ENCODE results near the gene APEH. TPM values are rescaled to one million over a fixed set of nuclear protein-coding genes. Genes with fewer than 3 reads are reported as not detected.

The APEH gene
- total RNA-seq, 4 donors from 2014 or later: 53.9 to 151 (median 116) TPM

- TF ChIP-seq EP300 (IDR thresholded peaks at IDR 0.05; ENCODE audit: low read depth): no peak
- TF ChIP-seq POLR2A (IDR thresholded peaks at IDR 0.05): no peak
- Histone ChIP-seq H3K4me1 (peaks cover 0 to 4% (median 4%) of the 10 kb centered on the region in 4 donors), H3K4me3 (no peak overlapping the region), H3K27ac (no peak overlapping the region), H3K27me3 (peaks cover 16% of the 10 kb centered on the region), H3K36me3 (no peaks in the 10 kb centered on the region), H3K9me3 (no peaks in the 10 kb centered on the region)
- DNase-seq: no peak
- WGBS, 2 donors (ENCODE audit: low coverage in 1 of 2): 29% methylated on average over 5 of the region's 5 CpGs; no CpG with 5 or more reads in 1 of the 2 donors
- intact Hi-C loops (cut with DNase I; ENCODE audit: low total_unique reads): no loop called here
- in situ Hi-C loops (cut with MboI; ENCODE audit: low pct_ligation_motif_present in 1 of 4, low pct_unique_long_range_greater_than_20kb in 1 of 4, low sequenced_read_pairs in 3 of 4): loop anchor here in 1 of 4 donors (10.0 kb wide), 1 partner anchor 124 kb away; no protein-coding TSS in a partner anchor
Observed at GRCh38 chr3:49668414-49668797, 5.7 kb upstream of the APEH start.

GRCh38 chr3:49668861-49669260 lies 5.3 kb upstream of the APEH start:
- Histone ChIP-seq H3K36me3 (no peaks in the 10 kb centered on the region), H3K4me1 (peaks cover 0 to 6% (median 4%) of the 10 kb centered on the region in 4 donors), H3K27ac (no peak overlapping the region), H3K27me3 (peaks cover 16% of the 10 kb centered on the region), H3K9me3 (no peaks in the 10 kb centered on the region), H3K4me3 (no peak overlapping the region)
- no peak for DNase-seq
- intact Hi-C loops (cut with DNase I; ENCODE audit: low total_unique reads): no loop called here
- TF ChIP-seq POLR2A (IDR thresholded peaks at IDR 0.05) (no peak), CTCF (IDR thresholded peaks at IDR 0.05) (no peak), POLR2AphosphoS5 (IDR thresholded peaks at IDR 0.05) (no peak), EP300 (IDR thresholded peaks at IDR 0.05; ENCODE audit: low read depth) (no peak)
- 50 to 54% methylated on average over 2 to 5 of the region's 5 CpGs for WGBS, 2 donors (ENCODE audit: low coverage in 1 of 2)
- in situ Hi-C loops (cut with MboI; ENCODE audit: low pct_ligation_motif_present in 1 of 4, low pct_unique_long_range_greater_than_20kb in 1 of 4, low sequenced_read_pairs in 3 of 4): loop anchor here in 1 of 4 donors (10.0 kb wide), 1 partner anchor 124 kb away; no protein-coding TSS in a partner anchor

GRCh38 chr3:49669352-49669751 lies 4.8 kb upstream of the APEH start:
- DNase-seq: no peak
- Histone ChIP-seq H3K36me3 (no peaks in the 10 kb centered on the region), H3K27ac (no peak overlapping the region), H3K27me3 (peaks cover 16% of the 10 kb centered on the region), H3K4me1 (peaks cover 0 to 6% (median 4%) of the 10 kb centered on the region in 4 donors), H3K4me3 (no peak overlapping the region), H3K9me3 (no peaks in the 10 kb centered on the region)
- in situ Hi-C loops (cut with MboI; ENCODE audit: low pct_ligation_motif_present in 1 of 4, low pct_unique_long_range_greater_than_20kb in 1 of 4, low sequenced_read_pairs in 3 of 4) (loop anchor here in 1 of 4 donors (10.0 kb wide), 1 partner anchor 125 kb away; no protein-coding TSS in a partner anchor), intact Hi-C loops (cut with DNase I; ENCODE audit: low total_unique reads) (no loop called here)
- TF ChIP-seq CTCF (IDR thresholded peaks at IDR 0.05): no peak
- TF ChIP-seq POLR2AphosphoS5 (IDR thresholded peaks at IDR 0.05): no peak
- no peak for TF ChIP-seq EP300 (IDR thresholded peaks at IDR 0.05; ENCODE audit: low read depth)
- TF ChIP-seq POLR2A (IDR thresholded peaks at IDR 0.05): no peak
- WGBS, 2 donors (ENCODE audit: low coverage in 1 of 2): 56% methylated on average over 3 of the region's 3 CpGs; no CpG with 5 or more reads in 1 of the 2 donors

GRCh38 chr3:49670940-49671290 lies 3.2 kb upstream of the APEH start:
- H3K27me3 ChIP-seq: peaks cover 16% of the 10 kb centered on the region
- 68% methylated on average over 6 of the region's 6 CpGs; no CpG with 5 or more reads in 1 of the 2 donors for WGBS, 2 donors (ENCODE audit: low coverage in 1 of 2)
- H3K4me1 ChIP-seq: peaks cover 9 to 16% (median 12%) of the 10 kb centered on the region in 4 donors
- no peak for DNase-seq
- H3K9me3 ChIP-seq: no peaks in the 10 kb centered on the region
- H3K27ac ChIP-seq: no peak overlapping the region
- H3K36me3 ChIP-seq: no peaks in the 10 kb centered on the region
- intact Hi-C loops (cut with DNase I; ENCODE audit: low total_unique reads): loop anchor here (5.0 kb wide), 1 partner anchor 129 kb away; no protein-coding TSS in a partner anchor
- in situ Hi-C loops (cut with MboI; ENCODE audit: low pct_ligation_motif_present in 1 of 4, low pct_unique_long_range_greater_than_20kb in 1 of 4, low sequenced_read_pairs in 3 of 4): loop anchor here in 3 of 4 donors (5.0 to 10.0 kb wide), 3 partner anchors 126 to 136 kb away; no protein-coding TSS in a partner anchor
- TF ChIP-seq CTCF (IDR thresholded peaks at IDR 0.05) (no peak), POLR2AphosphoS5 (IDR thresholded peaks at IDR 0.05) (no peak), POLR2A (IDR thresholded peaks at IDR 0.05) (no peak), EP300 (IDR thresholded peaks at IDR 0.05; ENCODE audit: low read depth) (no peak)
- H3K4me3 ChIP-seq: no peak overlapping the region

Measured in transverse colon (tissue), 4 donors.